Ovary (tissue), 3 donors: ENCODE data around the gene PCGF1.

ENCODE experiments used
- EP300 ChIP-seq: sonication (generic); formaldehyde crosslinking; IDR thresholded peaks from one replicate; pipeline ENCODE4 v1.6.1; 2017; ENCODE audit warnings: antibody characterized with exemption
- POLR2A ChIP-seq: fragments of 450-650 bp; IDR thresholded peaks from one replicate; pipeline ENCODE4 v1.6.1; 2017; ENCODE audit warnings: antibody characterized with exemption, mild to moderate bottlenecking, moderate library complexity
- TF ChIP-seq, protein P1 (sequence below), 3 donors: fragments of 450-650 bp in 2 of 3; fragments of 200-600 bp in 1 of 3; IDR thresholded peaks; one replicate each; pipeline versions ENCODE4 v1.5.1 to v1.8.0; 2016 to 2022; ENCODE audit warnings: antibody characterized with exemption in 3 of 3, mild to moderate bottlenecking in 1 of 3
- donor health status: DM: no; HTN: no; CAD: no.

DNA sequence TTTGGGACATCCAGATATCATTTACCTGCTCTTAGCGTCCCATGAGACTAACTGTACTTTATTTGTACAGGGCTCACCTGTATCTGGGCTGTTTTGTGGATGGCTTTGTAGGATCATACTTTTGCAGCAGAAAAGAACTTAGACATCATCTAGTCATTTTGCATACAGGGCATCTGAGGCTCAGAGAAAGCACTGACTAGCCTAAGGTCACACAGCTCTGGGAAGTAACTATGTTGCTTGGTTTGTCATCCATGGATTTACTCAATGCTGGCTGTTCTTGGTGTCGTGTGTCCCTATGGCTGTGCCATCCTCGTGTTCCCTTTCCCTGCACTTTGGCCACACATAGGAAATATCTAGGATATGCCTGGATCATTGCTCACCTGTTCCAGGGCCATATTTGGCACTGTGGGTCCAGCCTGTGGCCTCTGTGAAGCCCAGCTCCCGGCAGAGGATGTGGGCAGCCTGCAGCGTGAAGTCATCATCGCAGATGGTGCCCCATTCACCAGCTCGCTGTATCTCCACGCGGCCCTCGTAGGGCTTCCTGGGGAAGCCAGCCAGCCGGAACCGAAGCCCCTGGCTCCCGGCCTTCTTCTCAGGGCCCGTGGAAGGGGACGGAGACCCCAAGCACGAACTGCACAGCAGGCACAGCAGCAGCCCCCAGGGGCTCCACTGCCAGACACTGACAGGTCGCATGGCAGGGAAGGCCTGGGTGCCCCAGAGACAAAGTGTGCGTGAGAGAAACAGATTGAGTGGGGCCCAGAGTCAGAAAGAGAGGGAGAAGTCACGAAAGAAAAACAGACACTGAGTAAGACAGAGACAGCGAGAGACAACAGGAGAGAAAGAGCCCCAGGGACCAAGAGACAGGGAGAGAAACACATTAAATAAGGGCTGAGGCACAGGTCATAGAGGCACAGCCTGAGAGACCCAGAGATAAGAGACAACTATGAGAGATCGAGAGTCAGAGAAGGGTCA lies 44.7 kb upstream of the PCGF1 start:
- TF ChIP-seq, protein P1, sequence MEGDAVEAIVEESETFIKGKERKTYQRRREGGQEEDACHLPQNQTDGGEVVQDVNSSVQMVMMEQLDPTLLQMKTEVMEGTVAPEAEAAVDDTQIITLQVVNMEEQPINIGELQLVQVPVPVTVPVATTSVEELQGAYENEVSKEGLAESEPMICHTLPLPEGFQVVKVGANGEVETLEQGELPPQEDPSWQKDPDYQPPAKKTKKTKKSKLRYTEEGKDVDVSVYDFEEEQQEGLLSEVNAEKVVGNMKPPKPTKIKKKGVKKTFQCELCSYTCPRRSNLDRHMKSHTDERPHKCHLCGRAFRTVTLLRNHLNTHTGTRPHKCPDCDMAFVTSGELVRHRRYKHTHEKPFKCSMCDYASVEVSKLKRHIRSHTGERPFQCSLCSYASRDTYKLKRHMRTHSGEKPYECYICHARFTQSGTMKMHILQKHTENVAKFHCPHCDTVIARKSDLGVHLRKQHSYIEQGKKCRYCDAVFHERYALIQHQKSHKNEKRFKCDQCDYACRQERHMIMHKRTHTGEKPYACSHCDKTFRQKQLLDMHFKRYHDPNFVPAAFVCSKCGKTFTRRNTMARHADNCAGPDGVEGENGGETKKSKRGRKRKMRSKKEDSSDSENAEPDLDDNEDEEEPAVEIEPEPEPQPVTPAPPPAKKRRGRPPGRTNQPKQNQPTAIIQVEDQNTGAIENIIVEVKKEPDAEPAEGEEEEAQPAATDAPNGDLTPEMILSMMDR (IDR thresholded peaks at IDR 0.05): no peak
- no peak for TF ChIP-seq POLR2A
- no peak for TF ChIP-seq EP300
